Activated CD4-positive, alpha-beta T cell treated with anti-CD3 and anti-CD28 coated beads, Interleukin-2, amount 10 ng/mL, durations not matched to agents 24 days and 14 days (primary cell): ENCODE data around the gene INMT. TPM values are rescaled to one million over a fixed set of nuclear protein-coding genes. Genes with fewer than 3 reads are reported as not detected.
"Not testable (repeated sequence)": the region's sequence is repeated elsewhere in the genome, so short reads cannot be mapped to it uniquely, and the experiment has no call there.

Experiments
- DNase-seq: peaks from one replicate; pipeline ENCODE4 v3.0.0; 2022
- H3K27ac Mint-ChIP-seq: one replicate; pipeline ENCODE4 v1.8.0; 2022; ENCODE audit warnings: mild to moderate bottlenecking, mixed read lengths
- H3K27me3 Mint-ChIP-seq: one replicate; pipeline ENCODE4 v1.8.0; 2022; ENCODE audit warnings: mixed read lengths
- H3K36me3 Mint-ChIP-seq: one replicate; pipeline ENCODE4 v1.8.0; 2022; ENCODE audit warnings: low read depth, mild to moderate bottlenecking, mixed read lengths
- H3K4me1 Mint-ChIP-seq: one replicate; pipeline ENCODE4 v1.8.0; 2021; ENCODE audit warnings: mixed read lengths
- H3K4me3 Mint-ChIP-seq: one replicate; pipeline ENCODE4 v1.8.0; 2022; ENCODE audit warnings: mild to moderate bottlenecking, moderate library complexity, mixed read lengths
- H3K9me3 Mint-ChIP-seq: one replicate; pipeline ENCODE4 v1.8.0; 2021; ENCODE audit warnings: mixed read lengths
- intact Hi-C: fragments of 100-400 bp; cut with micrococcal nuclease; formaldehyde crosslinking; loops from one replicate; pipeline ENCODE4 v1.15.1; 2023
- total RNA-seq: library from RNA; stranded (reverse); gene quantifications from 2 replicates; pipeline ENCODE4 v1.2.3, GENCODE V29; 2022

The INMT gene
- total RNA-seq, 1 donor from 2014 or later, result not detected

GRCh38 chr7:30717181-30717580, 34.8 kb upstream of the INMT start:
- no peak for DNase-seq
- intact Hi-C loops, result no loop called here
- Mint-ChIP-seq H3K36me3 (peaks cover 26% of the 10 kb centered on the region), H3K27me3 (no peaks in the 10 kb centered on the region), H3K4me1 (no peaks in the 10 kb centered on the region), H3K4me3 (no peak overlapping the region), H3K9me3 (peaks cover 27% of the 10 kb centered on the region), H3K27ac (no peak overlapping the region)

DNA sequence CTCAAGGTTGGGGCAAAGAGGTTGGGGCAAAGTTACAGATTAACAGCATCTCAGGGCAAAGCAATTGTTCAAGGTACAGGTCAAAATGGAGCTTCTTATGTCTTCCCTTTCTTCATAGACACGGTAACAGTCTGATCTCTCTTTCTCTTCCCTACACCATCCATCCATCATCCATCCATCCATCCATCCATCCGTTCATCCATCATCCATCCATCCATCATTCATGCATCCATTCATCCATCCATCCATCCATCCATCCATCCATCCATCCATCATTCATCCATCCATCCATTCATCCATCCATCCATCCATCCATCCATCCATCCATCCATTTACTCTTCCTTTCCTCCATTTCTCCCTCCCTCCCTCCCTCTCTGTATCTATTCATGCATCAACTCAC, 32.5 kb upstream of the INMT start:
- peaks cover 26% of the 10 kb centered on the region for H3K36me3 Mint-ChIP-seq
- peaks cover 27% of the 10 kb centered on the region for H3K9me3 Mint-ChIP-seq
- not testable (repeated sequence) for H3K4me1 Mint-ChIP-seq

DNA sequence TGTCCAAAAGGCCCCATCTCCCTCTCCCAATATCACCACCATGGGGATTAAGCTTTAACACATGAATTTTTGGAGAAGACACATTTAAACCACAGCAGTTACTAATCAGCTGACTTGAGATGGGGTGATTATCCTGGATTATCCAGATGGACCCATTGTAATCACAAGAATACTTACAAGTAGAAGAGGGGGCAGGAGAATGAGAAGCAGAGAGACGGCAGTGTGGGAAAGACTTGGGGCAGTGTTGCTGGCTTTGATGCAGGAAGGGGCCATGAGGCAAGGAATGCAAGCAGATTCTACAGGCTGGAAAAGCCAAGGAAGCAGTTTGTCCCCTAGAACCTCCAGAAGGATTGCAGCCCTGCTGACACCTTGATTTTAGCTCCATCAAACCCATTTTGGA, 30.7 kb upstream of the INMT start:
- intact Hi-C loops, result no loop called here
- no peak for DNase-seq
- Mint-ChIP-seq H3K36me3 (peaks cover 26% of the 10 kb centered on the region), H3K4me1 (peaks cover 9% of the 10 kb centered on the region), H3K27me3 (no peaks in the 10 kb centered on the region), H3K9me3 (peaks cover 27% of the 10 kb centered on the region), H3K4me3 (no peak overlapping the region), H3K27ac (no peak overlapping the region)

More for the DNA sequence above, 32.5 kb upstream of the INMT start:
- H3K4me3 Mint-ChIP-seq, intact Hi-C loops, DNase-seq, H3K27ac Mint-ChIP-seq, H3K27me3 Mint-ChIP-seq: not testable (repeated sequence)

GRCh38 chr7:30722187-30722586, 29.7 kb upstream of the INMT start:
- intact Hi-C loops, result no loop called here
- peaks cover 22% of the 10 kb centered on the region for H3K36me3 Mint-ChIP-seq

GRCh38 chr7:30722671-30723070, 29.3 kb upstream of the INMT start:
- no peak overlapping the region for H3K27ac Mint-ChIP-seq
- peaks cover 19% of the 10 kb centered on the region for H3K36me3 Mint-ChIP-seq
- no peak for DNase-seq
- H3K27me3 Mint-ChIP-seq, result no peaks in the 10 kb centered on the region
- no peak overlapping the region for H3K4me3 Mint-ChIP-seq
- peaks cover 24% of the 10 kb centered on the region for H3K4me1 Mint-ChIP-seq
- peaks cover 21% of the 10 kb centered on the region for H3K9me3 Mint-ChIP-seq
- intact Hi-C loops, result no loop called here

More at GRCh38 chr7:30722187-30722586, 29.7 kb upstream of the INMT start:
- H3K4me3 Mint-ChIP-seq, result no peak overlapping the region
- no peak overlapping the region for H3K27ac Mint-ChIP-seq
- DNase-seq, result no peak
- no peaks in the 10 kb centered on the region for H3K27me3 Mint-ChIP-seq
- peaks cover 19% of the 10 kb centered on the region for H3K4me1 Mint-ChIP-seq
- peaks cover 24% of the 10 kb centered on the region for H3K9me3 Mint-ChIP-seq

- Mint-ChIP-seq H3K27me3 (no peaks in the 10 kb centered on the region), H3K27ac (no peak overlapping the region), H3K4me1 (peaks cover 35% of the 10 kb centered on the region), H3K4me3 (no peak overlapping the region), H3K36me3 (peaks cover 9% of the 10 kb centered on the region), H3K9me3 (peaks cover 12% of the 10 kb centered on the region)
- no peak for DNase-seq
- intact Hi-C loops, result no loop called here
Observed at GRCh38 chr7:30723776-30724175, 28.2 kb upstream of the INMT start.

DNA sequence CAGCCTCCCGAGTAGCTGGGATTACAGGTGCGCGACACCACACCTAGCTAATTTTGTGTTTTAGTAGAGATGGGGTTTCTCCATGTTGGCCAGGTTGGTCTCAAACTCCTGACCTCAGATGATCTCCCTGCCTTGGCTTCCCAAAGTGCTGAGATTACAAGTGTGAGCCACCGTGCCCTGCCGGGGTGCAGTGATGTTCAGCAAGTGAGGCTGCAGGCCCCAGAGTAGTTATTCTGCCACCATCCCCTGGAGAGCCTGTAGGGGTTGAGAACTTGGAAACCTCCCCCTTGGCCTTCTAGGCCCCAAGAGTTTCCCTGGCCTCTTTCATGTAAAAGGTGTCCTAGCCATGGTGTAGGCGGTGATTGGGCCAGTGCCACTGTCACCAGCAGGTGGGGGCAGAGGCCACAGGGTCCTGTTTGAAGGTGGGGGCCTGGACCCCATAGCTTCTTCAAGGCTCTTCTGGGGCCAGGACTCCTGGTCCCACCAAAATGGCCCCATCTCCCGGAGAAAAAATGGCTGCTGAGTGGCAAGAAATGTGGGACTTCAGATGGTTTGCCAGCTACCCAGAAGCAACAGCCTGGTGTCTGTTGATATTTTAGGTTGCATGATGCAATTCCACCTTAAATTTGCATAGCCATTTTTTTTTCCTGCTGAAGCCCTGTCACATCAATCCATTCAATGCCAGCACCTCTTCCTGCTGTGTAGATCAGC, 25.5 kb upstream of the INMT start:
- intact Hi-C loops, result loop anchor here (1.0 kb wide), 1 partner anchor 12 kb away; no protein-coding TSS in a partner anchor
- DNase-seq, result no peak
- no peaks in the 10 kb centered on the region for H3K27me3 Mint-ChIP-seq

GRCh38 chr7:30727061-30727945, 24.6 kb upstream of the INMT start:
- peak; percentile 86 for DNase-seq
- intact Hi-C loops, result loop anchor here (1.0 kb wide), 1 partner anchor 11 kb away; no protein-coding TSS in a partner anchor
- Mint-ChIP-seq H3K27me3 (no peaks in the 10 kb centered on the region), H3K27ac (peak overlapping the region; percentile 82), H3K4me3 (peak overlapping the region; percentile 73), H3K9me3 (no peaks in the 10 kb centered on the region), H3K4me1 (peaks cover 50% of the 10 kb centered on the region), H3K36me3 (no peaks in the 10 kb centered on the region)

More for the DNA sequence above, 25.5 kb upstream of the INMT start:
- no peaks in the 10 kb centered on the region for H3K36me3 Mint-ChIP-seq
- H3K27ac Mint-ChIP-seq, result peak overlapping the region; percentile 82
- peaks cover 47% of the 10 kb centered on the region for H3K4me1 Mint-ChIP-seq
- peak overlapping the region; percentile 73 for H3K4me3 Mint-ChIP-seq
- H3K9me3 Mint-ChIP-seq, result no peaks in the 10 kb centered on the region

- Mint-ChIP-seq H3K27ac (no peak overlapping the region), H3K27me3 (no peaks in the 10 kb centered on the region), H3K4me1 (peaks cover 50% of the 10 kb centered on the region), H3K9me3 (no peaks in the 10 kb centered on the region), H3K4me3 (no peak overlapping the region), H3K36me3 (no peaks in the 10 kb centered on the region)
- intact Hi-C loops, result no loop called here
- DNase-seq, result no peak
Observed at GRCh38 chr7:30728591-30729100, 23.3 kb upstream of the INMT start.

- Mint-ChIP-seq H3K4me1 (peaks cover 50% of the 10 kb centered on the region), H3K27ac (no peak overlapping the region), H3K4me3 (no peak overlapping the region), H3K27me3 (no peaks in the 10 kb centered on the region), H3K9me3 (no peaks in the 10 kb centered on the region), H3K36me3 (no peaks in the 10 kb centered on the region)
- intact Hi-C loops, result no loop called here
- no peak for DNase-seq
Observed at GRCh38 chr7:30729642-30730041, 22.3 kb upstream of the INMT start.

DNA sequence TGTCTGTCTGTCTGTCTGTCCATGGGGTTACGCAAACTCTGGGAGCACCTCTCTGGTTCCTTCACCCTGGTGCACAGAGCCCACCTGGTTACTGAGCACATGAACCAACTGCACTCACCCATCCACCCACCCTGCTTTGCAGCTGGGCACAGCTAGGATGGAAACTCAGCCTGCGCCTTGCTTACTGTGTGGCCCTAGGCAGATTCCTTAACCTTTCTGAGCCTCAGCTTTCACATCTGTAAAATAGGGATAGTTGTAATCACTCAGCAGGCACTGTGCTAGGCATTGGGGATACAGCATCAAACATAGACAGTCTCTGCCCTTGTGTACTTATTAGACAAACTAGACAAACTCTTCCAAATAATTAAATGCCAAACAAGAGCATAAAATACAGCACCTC, 21.8 kb upstream of the INMT start:
- no peak overlapping the region for H3K4me3 Mint-ChIP-seq
- no peaks in the 10 kb centered on the region for H3K36me3 Mint-ChIP-seq
- peaks cover 48% of the 10 kb centered on the region for H3K4me1 Mint-ChIP-seq
- no peaks in the 10 kb centered on the region for H3K27me3 Mint-ChIP-seq
- no peak for DNase-seq
- intact Hi-C loops, result no loop called here
- H3K27ac Mint-ChIP-seq, result no peak overlapping the region
- H3K9me3 Mint-ChIP-seq, result no peaks in the 10 kb centered on the region

DNA sequence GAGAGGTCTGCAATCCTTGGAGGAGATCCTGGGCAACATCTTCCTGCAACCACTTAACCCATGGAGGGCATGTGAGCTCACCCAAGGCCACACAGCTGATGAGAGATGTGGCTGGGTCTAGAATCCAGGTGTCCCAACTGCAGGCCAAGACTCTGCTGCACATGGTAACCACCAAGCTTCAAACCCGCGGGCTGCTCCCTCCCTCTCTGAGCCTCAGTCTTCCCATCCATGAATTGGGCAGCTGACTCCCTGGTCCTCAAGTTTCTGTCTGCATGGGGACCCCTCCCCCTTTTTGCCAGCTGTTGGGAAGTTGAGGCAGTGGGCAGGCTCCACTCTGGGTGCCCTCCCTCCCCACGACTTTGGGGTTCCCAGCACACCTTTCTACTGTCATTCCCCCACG, 20.9 kb upstream of the INMT start:
- Mint-ChIP-seq H3K9me3 (no peaks in the 10 kb centered on the region), H3K27ac (peak overlapping the region; percentile 3), H3K4me1 (peaks cover 41% of the 10 kb centered on the region), H3K4me3 (no peak overlapping the region), H3K36me3 (no peaks in the 10 kb centered on the region), H3K27me3 (no peaks in the 10 kb centered on the region)
- DNase-seq, result no peak
- intact Hi-C loops, result no loop called here

- no peak overlapping the region for H3K4me3 Mint-ChIP-seq
Observed at GRCh38 chr7:30731581-30731980, 20.4 kb upstream of the INMT start.

DNA sequence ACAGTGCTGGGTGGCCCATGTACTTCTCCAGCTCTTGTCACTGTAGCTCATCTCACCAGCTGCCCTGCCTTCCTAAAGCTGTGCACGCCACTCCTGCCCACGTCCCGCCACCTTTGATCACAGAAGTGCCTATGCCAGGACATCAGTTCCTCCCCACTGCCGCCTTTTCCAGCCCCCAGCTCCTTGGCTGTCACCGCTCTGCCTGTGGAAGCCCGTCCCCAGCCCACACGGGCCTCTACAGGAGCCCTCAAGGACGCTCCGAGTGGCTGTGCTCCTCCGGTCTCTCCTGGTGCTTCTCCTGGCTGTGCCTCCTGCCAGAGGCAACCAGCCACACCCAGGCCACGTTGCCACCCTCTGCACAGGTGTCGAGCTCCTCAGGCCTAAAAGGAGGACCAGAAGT, 19.3 kb upstream of the INMT start:
- intact Hi-C loops, result no loop called here
- no peaks in the 10 kb centered on the region for H3K27me3 Mint-ChIP-seq
- H3K9me3 Mint-ChIP-seq, result peaks cover 4% of the 10 kb centered on the region
- H3K4me3 Mint-ChIP-seq, result no peak overlapping the region
- H3K27ac Mint-ChIP-seq, result no peak overlapping the region
- no peaks in the 10 kb centered on the region for H3K36me3 Mint-ChIP-seq
- H3K4me1 Mint-ChIP-seq, result peaks cover 30% of the 10 kb centered on the region
- DNase-seq, result no peak

More at GRCh38 chr7:30731581-30731980, 20.4 kb upstream of the INMT start:
- intact Hi-C loops, result no loop called here
- peak overlapping the region; percentile 3 for H3K27ac Mint-ChIP-seq
- no peaks in the 10 kb centered on the region for H3K36me3 Mint-ChIP-seq
- no peaks in the 10 kb centered on the region for H3K27me3 Mint-ChIP-seq
- H3K4me1 Mint-ChIP-seq, result peaks cover 37% of the 10 kb centered on the region
- H3K9me3 Mint-ChIP-seq, result no peaks in the 10 kb centered on the region
- no peak for DNase-seq
